ENCODE measurements around the gene PBX1. TPM values are rescaled to one million over a fixed set of nuclear protein-coding genes. Genes with fewer than 3 reads are reported as not detected.

The PBX1 gene
- total RNA-seq, 3 donors from 2014 or later (not counting 1 experiment from before 2014, with no cell fraction given) = 0.54 to 3.5 (median 1.4) TPM

DNA sequence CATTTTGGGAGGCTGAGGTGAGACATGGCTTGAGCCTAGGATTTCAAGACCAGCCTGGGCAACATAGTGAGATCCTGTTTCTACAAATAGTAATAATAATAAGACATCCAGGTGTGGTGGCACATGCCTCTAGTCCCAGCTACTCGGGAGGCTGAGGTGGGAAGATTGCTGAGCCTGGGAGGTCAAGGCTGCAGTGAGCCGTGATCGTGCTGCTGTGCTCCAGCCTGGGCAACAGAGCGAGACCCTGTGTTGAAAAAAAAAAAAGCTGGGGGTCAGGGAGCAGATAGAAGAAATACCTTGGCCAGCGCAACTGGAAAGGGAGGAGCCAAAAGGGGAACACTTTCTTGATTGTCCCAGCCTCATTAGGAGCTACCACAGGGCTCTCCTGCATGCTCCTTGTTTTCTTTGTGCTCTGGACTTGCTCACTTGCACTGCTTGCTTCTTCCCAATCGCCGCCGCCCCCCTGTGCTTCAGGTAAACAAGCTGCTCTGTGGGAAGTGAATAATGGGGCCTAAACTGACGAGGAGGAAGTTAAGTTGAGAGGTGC, 31.1 kb downstream of the PBX1 start:
- H3K36me3 ChIP-seq (ENCODE audit: control insufficient read depth, insufficient read depth, low read length) = no peaks in the 10 kb centered on the region
- TF ChIP-seq, protein P1, sequence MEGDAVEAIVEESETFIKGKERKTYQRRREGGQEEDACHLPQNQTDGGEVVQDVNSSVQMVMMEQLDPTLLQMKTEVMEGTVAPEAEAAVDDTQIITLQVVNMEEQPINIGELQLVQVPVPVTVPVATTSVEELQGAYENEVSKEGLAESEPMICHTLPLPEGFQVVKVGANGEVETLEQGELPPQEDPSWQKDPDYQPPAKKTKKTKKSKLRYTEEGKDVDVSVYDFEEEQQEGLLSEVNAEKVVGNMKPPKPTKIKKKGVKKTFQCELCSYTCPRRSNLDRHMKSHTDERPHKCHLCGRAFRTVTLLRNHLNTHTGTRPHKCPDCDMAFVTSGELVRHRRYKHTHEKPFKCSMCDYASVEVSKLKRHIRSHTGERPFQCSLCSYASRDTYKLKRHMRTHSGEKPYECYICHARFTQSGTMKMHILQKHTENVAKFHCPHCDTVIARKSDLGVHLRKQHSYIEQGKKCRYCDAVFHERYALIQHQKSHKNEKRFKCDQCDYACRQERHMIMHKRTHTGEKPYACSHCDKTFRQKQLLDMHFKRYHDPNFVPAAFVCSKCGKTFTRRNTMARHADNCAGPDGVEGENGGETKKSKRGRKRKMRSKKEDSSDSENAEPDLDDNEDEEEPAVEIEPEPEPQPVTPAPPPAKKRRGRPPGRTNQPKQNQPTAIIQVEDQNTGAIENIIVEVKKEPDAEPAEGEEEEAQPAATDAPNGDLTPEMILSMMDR (IDR thresholded peaks at IDR 0.05) = no peak
- no peaks in the 10 kb centered on the region for H3K9me3 ChIP-seq (ENCODE audit: control insufficient read depth, insufficient read depth, low read length)
- H3K4me1 Mint-ChIP-seq = no peaks in the 10 kb centered on the region
- H3K4me1 ChIP-seq (ENCODE audit: control insufficient read depth, insufficient read depth, low read length) = no peaks in the 10 kb centered on the region
- no peak overlapping the region for H3K27ac Mint-ChIP-seq
- no peak overlapping the region for H3K4me3 ChIP-seq (ENCODE audit: low read length)
- 68% methylated on average over 9 of the region's 9 CpGs for WGBS (ENCODE audit: insufficient coverage)
- no peak overlapping the region for H3K27ac ChIP-seq (ENCODE audit: low read length)
- H3K4me3 Mint-ChIP-seq = no peak overlapping the region
- H3K36me3 Mint-ChIP-seq = no peaks in the 10 kb centered on the region
- ATAC-seq (no peak), DNase-seq (no peak)
- H3K27me3 ChIP-seq (ENCODE audit: control insufficient read depth, insufficient read depth, low read length) = no peaks in the 10 kb centered on the region
- peaks cover 29 to 68% of the 10 kb centered on the region in 2 donors for H3K27me3 Mint-ChIP-seq (ENCODE audit: low read depth in 2 of 2)
- no peaks in the 10 kb centered on the region for H3K9me3 Mint-ChIP-seq
- intact Hi-C loops (cut with micrococcal nuclease) = no loop called here

DNA sequence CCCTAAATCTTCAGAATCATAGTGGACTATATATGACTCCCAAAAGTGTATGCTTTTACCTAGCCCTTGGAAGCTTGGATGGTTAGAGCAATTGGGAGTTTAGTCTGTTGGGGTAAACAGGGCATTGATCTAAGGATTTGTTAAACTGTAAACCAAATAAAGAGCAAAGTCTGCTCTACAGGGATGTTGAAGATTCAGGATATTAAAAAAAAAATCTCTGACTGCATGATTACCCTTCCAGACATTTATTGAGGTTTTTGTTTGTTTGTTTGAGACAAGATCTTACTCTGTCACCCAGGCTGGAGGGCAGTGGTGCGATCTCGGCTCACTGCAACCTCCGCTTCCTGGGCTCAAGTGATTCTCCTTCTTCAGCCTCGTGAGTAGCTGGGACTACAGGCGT, 31.6 kb downstream of the PBX1 start:
- H3K27ac ChIP-seq (ENCODE audit: low read length) = no peak overlapping the region
- no peak overlapping the region for H3K4me3 Mint-ChIP-seq
- DNase-seq = no peak
- H3K4me1 ChIP-seq (ENCODE audit: control insufficient read depth, insufficient read depth, low read length) = no peaks in the 10 kb centered on the region
- H3K4me3 ChIP-seq (ENCODE audit: low read length) = no peak overlapping the region
- H3K4me1 Mint-ChIP-seq = no peaks in the 10 kb centered on the region
- no peaks in the 10 kb centered on the region for H3K9me3 Mint-ChIP-seq
- TF ChIP-seq, protein P1 (IDR thresholded peaks at IDR 0.05) = no peak
- no peaks in the 10 kb centered on the region for H3K36me3 ChIP-seq (ENCODE audit: control insufficient read depth, insufficient read depth, low read length)
- intact Hi-C loops (cut with micrococcal nuclease) = no loop called here
- H3K27me3 Mint-ChIP-seq (ENCODE audit: low read depth in 2 of 2) = peaks cover 30 to 72% of the 10 kb centered on the region in 2 donors
- ATAC-seq = no peak
- H3K36me3 Mint-ChIP-seq = no peaks in the 10 kb centered on the region
- WGBS (ENCODE audit: insufficient coverage) = 92% methylated on average over 5 of the region's 5 CpGs
- H3K27me3 ChIP-seq (ENCODE audit: control insufficient read depth, insufficient read depth, low read length) = no peaks in the 10 kb centered on the region
- no peaks in the 10 kb centered on the region for H3K9me3 ChIP-seq (ENCODE audit: control insufficient read depth, insufficient read depth, low read length)
- no peak overlapping the region for H3K27ac Mint-ChIP-seq

DNA sequence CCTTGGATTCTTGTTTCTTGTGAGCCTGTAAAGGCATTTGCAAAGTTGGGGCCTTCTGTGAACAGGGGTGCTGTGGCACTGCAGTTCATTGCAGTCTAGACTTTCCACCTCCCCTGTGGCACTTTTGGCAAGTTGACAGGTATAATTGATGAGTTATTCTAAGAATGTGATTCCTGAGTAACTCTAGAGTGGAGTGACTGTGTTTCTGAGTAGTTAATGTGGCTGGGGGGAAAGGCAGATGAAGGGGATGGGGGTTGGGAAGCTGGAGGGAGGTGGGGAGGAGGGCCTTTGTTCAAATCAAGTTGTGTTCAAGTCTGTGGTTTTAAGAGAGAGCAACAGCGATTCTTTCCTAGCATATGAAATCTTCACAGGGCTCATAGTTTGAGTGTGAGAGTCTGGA, 32.9 kb downstream of the PBX1 start:
- H3K27ac Mint-ChIP-seq = no peak overlapping the region
- no peaks in the 10 kb centered on the region for H3K36me3 ChIP-seq (ENCODE audit: control insufficient read depth, insufficient read depth, low read length)
- H3K9me3 ChIP-seq (ENCODE audit: control insufficient read depth, insufficient read depth, low read length) = no peaks in the 10 kb centered on the region
- peaks cover 21 to 61% of the 10 kb centered on the region in 2 donors for H3K27me3 Mint-ChIP-seq (ENCODE audit: low read depth in 2 of 2)
- intact Hi-C loops (cut with micrococcal nuclease) = no loop called here
- no peak overlapping the region for H3K4me3 ChIP-seq (ENCODE audit: low read length)
- H3K4me1 ChIP-seq (ENCODE audit: control insufficient read depth, insufficient read depth, low read length) = no peaks in the 10 kb centered on the region
- ATAC-seq = no peak
- 27% methylated on average over 1 of the region's 1 CpG for WGBS (ENCODE audit: insufficient coverage)
- no peaks in the 10 kb centered on the region for H3K4me1 Mint-ChIP-seq
- TF ChIP-seq, protein P1 (IDR thresholded peaks at IDR 0.05) = no peak
- H3K36me3 Mint-ChIP-seq = no peaks in the 10 kb centered on the region
- H3K9me3 Mint-ChIP-seq = no peaks in the 10 kb centered on the region
- no peak for DNase-seq
- no peak overlapping the region for H3K27ac ChIP-seq (ENCODE audit: low read length)
- H3K27me3 ChIP-seq (ENCODE audit: control insufficient read depth, insufficient read depth, low read length) = no peaks in the 10 kb centered on the region
- no peak overlapping the region for H3K4me3 Mint-ChIP-seq

DNA sequence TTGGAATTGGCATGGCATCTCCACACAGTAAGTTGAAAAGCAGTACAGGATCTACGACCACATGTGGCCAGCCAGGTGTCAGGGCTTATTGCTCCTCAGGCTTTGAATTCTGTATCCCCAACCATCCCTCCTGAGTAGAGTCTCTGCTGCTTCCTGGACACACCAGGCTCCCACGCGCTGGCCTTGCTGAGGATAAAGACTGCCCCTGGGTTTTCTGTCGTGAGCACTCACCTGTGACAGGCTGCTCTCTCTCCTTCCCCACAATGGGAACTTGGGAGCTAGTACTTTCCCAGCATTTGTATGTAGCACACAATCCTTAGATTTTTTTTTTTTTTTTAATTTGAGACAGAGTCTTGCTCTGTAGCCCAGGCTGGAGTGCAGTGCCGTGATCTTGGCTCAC, 33.6 kb downstream of the PBX1 start:
- Mint-ChIP-seq H3K27ac (no peak overlapping the region), H3K27me3 (ENCODE audit: low read depth in 2 of 2) (peaks cover 17 to 54% of the 10 kb centered on the region in 2 donors), H3K9me3 (no peaks in the 10 kb centered on the region), H3K36me3 (no peaks in the 10 kb centered on the region), H3K4me3 (no peak overlapping the region), H3K4me1 (no peaks in the 10 kb centered on the region)
- H3K4me1 ChIP-seq (ENCODE audit: control insufficient read depth, insufficient read depth, low read length) = no peaks in the 10 kb centered on the region
- no peaks in the 10 kb centered on the region for H3K27me3 ChIP-seq (ENCODE audit: control insufficient read depth, insufficient read depth, low read length)
- TF ChIP-seq, protein P1 (IDR thresholded peaks at IDR 0.05) = no peak
- H3K27ac ChIP-seq (ENCODE audit: low read length) = no peak overlapping the region
- intact Hi-C loops (cut with micrococcal nuclease) = no loop called here
- ATAC-seq (no peak), DNase-seq (no peak)
- no peak overlapping the region for H3K4me3 ChIP-seq (ENCODE audit: low read length)
- 88% methylated on average over 5 of the region's 5 CpGs for WGBS (ENCODE audit: insufficient coverage)
- no peaks in the 10 kb centered on the region for H3K9me3 ChIP-seq (ENCODE audit: control insufficient read depth, insufficient read depth, low read length)
- H3K36me3 ChIP-seq (ENCODE audit: control insufficient read depth, insufficient read depth, low read length) = no peaks in the 10 kb centered on the region
